GM19240 (cell line): Measurements from ENCODE around the gene FBXW7.

Experiments used
- DNase-seq: peaks from one replicate; pipeline ENCODE4 v3.0.0; 2011; ENCODE audit warnings: low spot score; ENCODE audit not compliant: insufficient read length

Gene FBXW7

DNA sequence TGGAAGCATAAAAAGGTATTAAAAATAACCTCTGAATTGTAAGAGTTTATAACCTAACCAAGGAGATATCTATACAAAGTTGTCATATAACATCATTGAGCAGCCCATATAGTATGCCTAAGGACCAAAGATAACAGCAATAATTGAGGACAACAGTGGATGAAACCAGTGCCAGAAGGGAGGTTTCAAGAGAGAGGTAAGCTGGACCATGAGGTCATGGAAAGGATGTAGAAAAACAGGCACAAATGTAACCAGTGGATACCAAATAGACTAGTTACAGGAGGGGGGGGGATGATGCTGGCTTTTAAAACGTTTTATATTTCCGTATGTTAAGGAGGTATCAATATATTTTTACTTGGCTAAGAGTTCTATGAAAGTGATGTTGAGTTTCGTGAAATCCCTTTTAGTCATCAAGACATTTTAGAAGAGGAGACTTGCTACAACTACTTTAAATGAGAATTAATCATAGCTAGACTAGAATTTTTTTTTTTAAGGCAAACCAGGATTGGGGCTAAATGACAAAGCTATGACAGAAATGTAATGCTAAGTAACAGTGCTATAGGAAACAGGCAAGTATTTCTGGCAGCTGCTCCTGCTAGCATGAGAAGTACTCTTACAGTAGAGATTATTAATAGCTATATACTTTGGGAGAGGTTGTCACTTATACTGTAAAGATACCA, 161.1 kb downstream of the FBXW7 start:
- no peak for DNase-seq

DNA sequence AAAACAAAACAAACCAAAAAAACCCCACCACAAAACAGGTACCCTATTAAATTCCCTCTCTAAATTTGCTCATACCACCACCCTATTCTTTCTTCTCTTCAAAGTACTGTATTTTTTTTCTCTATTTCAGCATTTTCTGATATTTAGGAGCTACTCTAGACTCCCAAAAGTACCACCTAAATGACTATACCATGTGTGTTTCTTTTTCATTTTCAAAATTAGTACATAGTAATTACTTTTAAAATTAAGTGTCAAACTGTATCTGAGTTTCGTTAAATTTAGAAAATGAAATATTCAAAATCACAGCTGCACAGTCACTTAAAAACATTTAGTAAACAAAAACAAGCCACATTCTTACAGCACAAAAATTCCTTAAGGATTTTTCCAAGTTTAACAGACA, 161.7 kb downstream of the FBXW7 start:
- no peak for DNase-seq

DNA sequence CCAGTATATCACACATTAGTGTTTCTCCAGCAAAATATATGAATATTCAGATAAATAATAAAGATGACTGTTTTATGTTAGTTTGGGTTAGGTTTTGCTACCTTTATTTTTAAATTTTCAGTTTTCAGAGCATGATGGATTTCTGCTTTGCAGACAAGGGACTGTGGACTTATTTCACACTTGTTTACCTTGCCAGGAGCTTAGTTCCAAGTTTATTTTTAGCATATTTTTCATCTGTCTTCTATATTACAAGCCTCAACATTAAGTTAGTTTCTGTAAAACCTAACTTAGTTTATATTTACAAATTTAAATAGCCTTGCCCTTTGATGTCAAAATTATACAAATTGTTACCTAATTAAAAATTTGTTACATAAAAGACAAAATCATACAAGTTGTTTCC, 163.4 kb downstream of the FBXW7 start:
- DNase-seq, result no peak

DNA sequence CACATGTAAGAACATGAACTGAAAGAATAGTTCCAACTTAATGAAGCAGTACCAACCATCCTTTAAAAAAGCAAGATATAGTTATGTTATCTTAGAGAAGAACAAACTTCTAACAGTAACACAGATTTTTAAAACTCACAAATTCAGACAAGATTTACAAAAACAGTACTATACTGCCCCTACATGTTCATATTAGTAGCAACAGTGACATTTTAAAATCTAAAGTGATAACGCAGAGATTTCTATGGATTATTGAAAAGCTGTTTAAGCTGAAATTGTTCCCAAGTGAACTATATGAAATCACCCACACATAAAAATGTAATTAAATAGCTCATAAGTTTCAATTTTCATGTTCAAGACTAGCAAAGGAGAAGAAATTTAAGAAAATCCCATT, 166.0 kb downstream of the FBXW7 start:
- no peak for DNase-seq

DNA sequence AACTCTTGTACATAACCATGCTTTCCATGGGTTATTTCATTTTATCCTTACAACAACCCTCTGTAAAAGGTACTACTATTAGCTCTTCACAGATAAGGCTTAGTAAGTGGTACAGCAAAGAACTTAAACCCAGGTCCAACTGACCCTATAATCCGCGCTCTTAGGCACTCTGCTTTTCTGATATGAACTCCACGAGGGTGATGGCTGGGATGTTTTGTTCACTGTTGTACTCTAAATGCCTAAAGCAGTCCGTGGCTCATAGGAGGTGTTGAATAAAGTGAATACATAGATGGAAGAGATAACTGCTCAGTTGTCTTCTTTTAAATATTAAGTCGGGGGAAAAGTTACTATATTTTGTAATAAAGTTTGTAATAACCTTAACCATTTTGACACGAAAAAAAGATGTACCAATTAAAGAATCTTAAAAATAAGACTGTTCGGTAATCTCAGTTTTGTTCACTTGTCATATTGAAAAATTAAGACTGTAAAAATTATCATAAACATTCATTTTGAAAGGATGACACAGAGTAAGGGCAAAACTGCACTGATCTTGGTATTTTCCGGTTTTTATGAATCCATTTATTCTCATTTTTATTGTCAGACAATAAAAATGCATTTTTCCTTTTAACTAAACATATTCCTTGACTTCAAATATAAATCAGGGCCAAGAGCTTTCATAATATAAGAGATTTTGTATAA, 166.5 kb downstream of the FBXW7 start:
- DNase-seq, result no peak

DNA sequence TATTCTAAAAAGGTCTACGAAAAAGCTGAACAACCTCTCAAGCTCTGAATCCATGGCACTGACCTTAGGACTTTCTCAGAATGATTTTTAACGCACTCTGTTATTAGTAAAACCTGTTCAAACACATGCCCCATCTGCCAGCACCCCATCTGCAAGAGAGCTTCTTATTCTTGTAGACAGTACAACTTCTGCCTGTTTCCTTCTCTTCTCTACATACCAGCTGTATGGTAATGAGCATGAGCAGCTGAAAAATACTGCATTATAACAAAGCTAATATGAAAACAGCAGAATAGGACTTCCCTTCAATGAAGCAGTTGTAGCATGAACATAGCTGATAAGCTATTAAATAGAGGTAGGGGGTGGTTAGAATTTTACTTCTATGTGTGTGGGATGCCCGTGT, 167.9 kb downstream of the FBXW7 start:
- DNase-seq, result no peak

DNA sequence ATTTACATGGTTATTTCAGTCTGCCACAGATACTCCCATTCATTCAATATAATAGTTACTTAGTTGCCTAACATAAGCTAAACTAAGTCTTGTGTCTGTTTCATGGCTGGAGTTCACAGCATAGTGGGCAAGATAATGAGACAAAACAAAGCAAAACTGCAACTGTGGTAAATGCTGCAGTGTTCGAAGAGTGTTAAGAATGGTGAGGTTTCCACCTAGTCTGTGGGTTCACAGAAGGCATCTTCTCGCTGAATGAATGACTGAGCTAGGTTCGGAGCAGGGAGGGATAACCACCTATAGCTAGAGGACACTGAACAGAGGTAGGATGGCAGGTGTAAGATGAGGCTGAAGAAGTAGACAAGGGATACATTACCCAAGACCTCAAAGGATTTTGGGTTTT, 171.0 kb downstream of the FBXW7 start:
- no peak for DNase-seq

DNA sequence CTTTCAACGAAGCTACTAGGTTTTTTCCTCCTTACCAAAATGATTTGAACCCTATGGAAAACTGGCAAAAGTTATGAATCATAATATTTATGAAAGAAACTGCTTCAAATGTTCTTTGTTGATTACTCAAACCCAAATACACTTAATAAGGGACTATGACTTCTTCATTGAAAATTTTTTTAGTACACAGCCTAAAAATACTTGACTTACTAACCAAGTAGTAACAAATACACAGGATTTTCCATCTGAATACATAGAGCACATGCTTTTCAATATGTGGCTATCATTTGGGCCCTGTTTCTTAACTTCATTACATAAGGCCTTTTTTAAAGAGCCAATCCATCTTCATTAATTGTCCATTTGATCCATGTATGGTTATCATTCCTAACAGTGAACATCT, 171.5 kb downstream of the FBXW7 start:
- no peak for DNase-seq

DNA sequence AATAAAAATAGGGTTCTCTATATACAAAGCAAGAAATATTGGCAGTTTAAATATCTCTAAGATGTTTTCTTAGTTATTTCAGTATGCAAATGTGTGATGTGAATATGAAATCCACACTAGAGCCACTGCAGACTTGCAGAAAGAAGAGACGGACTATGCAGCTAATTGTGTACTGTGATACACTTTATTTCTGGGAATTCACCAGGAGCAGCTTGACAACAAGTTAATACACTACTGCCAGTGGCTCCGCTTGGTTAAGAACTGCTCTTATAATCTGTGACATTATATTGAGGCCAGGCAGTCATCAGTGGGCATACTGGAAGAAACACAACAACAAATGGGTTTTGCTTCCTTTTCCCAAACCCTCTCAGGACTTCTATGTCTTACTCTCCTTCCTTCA, 172.0 kb downstream of the FBXW7 start:
- DNase-seq, result no peak

DNA sequence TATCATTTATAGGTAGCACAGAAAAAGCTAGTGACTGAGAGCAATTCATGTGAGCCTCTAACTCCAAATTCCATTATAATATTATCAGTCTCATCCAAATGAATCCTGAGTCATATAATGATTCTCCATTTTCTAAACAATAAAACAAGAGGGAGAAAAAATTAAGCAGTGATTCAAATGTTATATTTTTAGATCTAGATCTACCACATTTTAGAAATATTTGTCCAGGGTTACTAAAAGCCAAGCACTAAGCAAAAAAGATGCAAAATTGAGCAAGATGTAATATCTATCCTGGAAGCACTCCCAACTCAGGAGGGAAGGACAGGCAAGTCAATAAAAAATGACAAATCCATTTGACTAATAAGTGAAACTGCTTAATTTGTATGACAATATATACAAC, 172.8 kb downstream of the FBXW7 start:
- no peak for DNase-seq

DNA sequence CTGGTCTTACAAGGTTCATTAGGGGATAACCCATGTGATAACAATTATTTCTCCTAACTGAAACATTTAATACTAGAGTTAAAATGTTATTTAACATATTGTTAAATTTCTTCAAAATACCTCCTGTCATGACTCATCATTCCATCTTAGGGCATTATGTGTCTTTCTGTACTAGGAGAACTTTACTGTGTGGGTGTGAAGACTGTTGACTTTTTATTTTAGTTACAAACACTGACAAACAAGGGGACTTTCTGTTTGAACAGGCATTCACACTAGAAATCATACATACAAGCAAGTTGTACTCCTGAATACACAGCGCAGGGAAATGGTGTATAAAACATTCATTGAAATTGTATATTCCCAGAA, 175.9 kb downstream of the FBXW7 start:
- DNase-seq, result no peak

DNA sequence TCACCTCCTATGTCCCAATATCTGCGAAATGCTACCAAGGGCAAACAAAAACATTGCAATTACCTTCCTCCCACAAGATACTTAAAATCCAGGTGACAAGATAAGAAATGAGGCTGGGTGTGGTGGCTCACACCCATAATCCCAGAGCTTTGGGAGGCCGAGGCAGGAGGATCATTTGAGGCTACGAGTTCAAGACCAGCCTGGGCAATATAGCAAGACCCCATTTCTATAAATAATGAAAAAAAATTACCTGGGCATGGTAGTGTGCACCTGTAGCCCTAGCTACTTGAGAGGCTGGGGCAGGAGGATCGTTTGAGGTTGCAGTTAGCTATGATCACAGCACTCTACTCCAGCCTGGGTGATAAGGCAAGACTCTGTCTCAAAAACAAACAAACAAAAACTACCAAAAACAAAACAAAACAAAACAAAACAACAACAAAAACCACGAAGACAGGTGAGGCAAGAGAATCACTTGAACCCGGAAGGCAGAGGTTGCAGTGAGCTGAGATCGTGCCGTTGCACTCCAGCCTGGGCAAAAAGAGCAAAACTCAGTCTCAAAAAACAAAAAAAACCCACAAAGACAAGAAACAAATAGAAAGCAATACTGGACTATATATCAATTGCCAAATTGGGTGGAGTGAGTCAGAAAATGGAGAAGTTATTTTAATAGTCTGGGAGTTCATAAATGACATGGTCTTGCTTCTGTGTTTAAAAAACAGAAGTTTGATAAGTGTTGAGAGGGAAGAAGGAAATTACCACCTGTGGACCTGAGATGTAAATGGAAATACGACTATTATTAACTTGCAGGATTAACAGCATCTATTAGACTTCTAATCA, 176.5 kb downstream of the FBXW7 start:
- DNase-seq, result no peak

DNA sequence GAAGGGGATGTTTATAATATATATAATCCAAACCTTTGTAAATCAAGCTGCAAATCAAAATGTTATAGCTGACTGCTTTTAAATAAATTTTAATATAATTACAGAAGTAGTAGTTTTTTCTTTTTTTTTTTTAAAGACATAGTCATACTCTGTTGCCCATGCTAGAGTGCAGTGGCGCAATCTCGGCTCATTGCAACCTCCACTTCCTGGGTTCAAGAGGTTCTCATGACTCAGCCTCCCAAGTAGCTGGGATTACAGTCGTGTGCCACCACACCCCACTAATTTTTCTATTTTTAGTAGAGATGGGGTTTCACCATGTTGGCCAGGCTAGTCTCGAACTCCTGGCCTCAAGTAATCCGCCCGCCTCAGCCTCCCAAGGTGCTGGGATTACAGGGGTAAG, 178.7 kb downstream of the FBXW7 start:
- no peak for DNase-seq

DNA sequence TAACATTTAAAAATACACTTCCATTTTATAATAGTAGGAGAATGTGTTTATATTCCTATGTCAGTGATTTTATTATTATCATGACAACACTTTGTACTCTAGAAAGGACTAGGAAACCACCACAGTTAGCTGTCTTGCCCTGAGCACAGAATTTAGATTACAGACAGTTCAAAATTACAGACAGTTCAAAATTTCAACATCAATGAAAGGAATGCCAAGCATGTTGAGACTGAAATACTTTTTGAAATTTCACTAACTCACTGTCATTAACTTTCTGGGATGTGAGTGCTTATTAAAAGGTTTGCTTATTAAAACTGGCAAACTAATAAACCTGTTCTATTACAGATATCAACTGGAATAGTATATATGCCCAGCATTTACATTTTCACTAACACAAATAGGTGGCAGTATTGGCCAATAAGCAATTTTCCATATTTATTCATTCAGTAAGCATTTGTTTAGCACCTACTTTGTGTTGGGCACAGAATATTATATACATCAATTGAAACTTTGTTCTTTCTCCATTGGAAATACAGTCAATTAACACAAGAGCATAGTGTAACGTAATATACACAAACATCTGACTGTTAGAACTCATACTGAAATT, 179.4 kb downstream of the FBXW7 start:
- DNase-seq, result no peak

DNA sequence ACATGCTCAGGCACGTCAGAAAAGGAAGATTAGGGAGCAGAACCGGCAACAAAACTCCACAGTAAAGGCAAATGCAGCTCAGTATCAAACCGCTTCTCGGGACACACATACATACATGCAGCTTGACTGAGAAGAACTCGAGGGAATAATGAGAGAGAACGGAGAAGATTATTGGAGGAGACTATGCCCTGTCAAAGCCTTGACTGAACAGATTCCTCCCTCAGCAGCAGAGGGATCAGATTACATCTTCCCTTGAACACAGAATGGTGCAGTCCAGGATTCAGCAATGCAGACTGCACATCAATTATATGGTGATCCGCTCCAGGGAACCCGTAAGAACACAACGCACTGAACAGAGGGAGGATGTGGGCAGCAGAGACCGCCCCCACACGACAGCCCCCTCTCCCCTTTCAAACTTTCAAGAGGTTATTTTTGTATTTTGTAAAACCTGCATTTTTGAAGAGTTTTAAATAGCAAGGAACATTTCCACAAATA, 183.2 kb downstream of the FBXW7 start:
- no peak for DNase-seq

DNA sequence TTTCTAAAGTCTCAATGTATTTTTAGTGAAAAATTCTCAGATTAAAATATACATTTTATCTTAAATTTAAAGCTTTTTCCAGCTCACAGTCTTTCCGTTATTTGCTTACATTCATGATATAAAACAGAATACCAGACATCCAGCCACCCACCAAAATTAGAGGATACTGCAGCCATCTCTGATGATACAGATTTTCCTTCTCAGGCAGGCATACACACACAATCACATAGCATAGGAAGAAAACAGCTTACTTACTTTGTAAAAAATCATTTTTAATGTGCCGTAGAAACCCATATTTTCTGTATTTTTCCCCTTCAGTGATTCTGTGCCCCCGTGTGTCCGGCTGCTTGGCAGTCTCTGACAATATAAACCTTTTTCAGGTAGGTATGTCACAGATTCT, 183.7 kb downstream of the FBXW7 start:
- no peak for DNase-seq

DNA sequence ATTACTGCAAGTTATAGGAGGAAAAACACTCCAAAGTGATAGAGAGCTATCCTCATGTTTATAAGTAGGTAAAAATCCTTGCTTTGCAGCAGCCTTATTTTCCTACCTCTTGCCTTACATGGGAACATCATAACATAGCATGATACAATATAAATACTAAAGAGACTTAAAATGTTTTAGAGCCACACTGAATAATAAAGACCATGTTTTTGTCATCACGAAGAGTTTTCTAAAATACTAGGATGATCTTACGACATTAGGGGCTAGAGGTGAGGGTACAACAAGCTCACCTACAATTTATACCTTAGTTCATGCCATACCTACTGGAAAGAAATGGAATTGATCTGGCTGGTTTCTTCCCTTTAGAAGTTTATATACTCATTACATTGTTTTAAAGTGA, 184.8 kb downstream of the FBXW7 start:
- DNase-seq, result no peak

DNA sequence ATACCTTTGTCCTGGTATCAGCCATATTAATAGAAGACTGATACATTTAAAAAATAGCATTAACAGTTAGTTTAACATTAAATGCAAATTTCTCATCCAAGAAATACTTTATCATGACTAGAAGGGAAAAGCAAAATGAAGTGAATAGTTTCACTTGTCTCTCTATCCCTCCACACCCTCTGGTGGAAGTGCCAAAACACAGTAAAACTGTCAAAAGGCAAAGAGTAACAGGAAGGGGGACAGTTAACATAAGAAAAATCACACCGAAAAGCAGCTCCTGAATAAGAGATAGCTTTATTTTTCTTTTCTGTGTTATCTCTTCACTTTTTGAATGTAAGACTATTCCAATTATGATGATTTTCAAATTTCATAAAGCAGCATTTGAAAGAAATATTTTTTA, 187.2 kb downstream of the FBXW7 start:
- no peak for DNase-seq

DNA sequence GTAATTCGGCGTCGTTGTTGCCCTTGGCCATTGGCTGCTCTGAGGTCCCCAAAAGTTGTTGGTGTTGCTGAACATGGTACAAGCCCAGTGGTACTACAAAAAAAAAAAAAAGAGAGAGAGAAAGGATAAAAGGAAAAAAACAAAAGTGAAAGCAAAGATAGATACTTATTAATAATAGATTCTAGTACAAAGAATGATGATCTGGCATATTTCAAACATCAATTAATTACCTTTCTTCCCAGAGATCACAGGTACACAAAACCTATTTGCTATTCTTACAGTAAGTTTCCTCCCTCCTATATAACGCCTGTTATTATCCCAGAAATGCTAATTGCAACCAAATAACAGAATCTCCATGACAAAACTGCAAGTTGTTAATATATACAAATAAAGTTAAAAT, 188.9 kb downstream of the FBXW7 start:
- DNase-seq, result no peak

DNA sequence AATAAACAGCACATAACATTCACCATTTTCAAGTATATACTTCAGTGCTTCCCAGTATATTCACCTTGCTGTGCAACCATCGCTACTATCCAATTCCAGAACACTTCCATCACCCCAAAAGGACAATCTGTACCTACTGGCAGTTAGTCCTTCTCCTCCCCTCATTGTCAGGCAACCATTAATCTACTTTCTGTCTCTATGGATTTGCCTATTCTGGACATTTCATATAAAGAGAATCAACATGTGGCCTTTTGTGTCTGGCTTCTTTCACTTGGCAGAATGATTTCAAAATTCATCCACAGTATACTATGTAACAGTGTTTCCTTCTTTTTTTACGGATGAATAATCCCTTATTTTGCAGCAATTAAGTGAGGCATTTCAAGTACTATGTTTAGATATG, 189.4 kb downstream of the FBXW7 start:
- DNase-seq, result no peak

DNA sequence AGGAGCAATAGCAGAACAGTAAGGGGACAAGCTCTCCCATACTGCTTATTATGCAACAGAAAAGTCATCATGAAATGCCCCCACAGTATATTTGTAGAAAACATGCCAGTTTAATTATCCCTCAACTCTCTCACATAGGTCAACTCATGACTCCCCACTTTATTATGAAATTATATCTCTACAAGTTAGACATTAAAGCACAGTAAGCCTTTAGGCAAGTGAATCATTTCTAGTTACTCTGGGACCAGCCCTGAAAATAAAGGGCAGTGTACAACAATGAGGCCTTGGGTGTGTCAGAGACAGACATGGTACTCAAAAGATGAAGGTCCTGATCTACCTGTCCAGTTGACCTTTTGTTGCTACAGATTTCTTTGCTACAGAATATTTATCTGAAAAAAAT, 191.9 kb downstream of the FBXW7 start:
- DNase-seq, result no peak

DNA sequence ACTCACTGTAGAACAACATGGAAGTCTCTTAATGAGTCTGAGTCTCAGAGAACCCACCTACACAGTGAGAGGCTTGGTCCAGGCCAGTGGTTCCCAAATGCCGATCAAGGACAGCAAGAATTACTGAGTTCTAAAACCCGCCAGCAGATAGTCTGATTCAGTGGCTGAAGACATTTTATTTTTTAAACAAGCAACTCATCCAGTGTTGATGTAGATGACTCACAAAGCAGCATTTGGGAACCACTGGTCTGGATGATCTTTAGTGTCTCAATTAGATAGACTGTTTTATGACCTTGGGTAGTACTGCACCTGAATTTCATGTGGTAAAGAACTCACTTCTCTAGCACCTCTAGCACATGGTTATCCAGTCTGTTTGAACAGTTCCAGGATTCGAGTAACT, 193.6 kb downstream of the FBXW7 start:
- no peak for DNase-seq
